HG03520 (cell line): Measurements from ENCODE around the gene TMEM213.

Experiments
- ATAC-seq: cut with Tn5 transposase; IDR thresholded peaks from one replicate; pipeline ENCODE4 v1.9.1; 2021; ENCODE audit warnings: mild to moderate bottlenecking, moderate library complexity; ENCODE audit not compliant: unreplicated experiment

TMEM213 gene

GRCh38 chr7:138872576-138872975, 74.8 kb downstream of the TMEM213 start:
- ATAC-seq, result no peak

GRCh38 chr7:138873220-138873892, 75.6 kb downstream of the TMEM213 start:
- no peak for ATAC-seq

- ATAC-seq, result no peak
Observed at GRCh38 chr7:138875794-138876193, 78.0 kb downstream of the TMEM213 start.

GRCh38 chr7:138876326-138876725, 78.5 kb downstream of the TMEM213 start:
- ATAC-seq, result no peak

GRCh38 chr7:138878051-138878450, 80.3 kb downstream of the TMEM213 start:
- no peak for ATAC-seq

GRCh38 chr7:138878856-138879255, 81.1 kb downstream of the TMEM213 start:
- ATAC-seq, result no peak

GRCh38 chr7:138879356-138879755, 81.6 kb downstream of the TMEM213 start:
- ATAC-seq, result no peak

GRCh38 chr7:138880881-138881578, 83.2 kb downstream of the TMEM213 start:
- no peak for ATAC-seq

GRCh38 chr7:138881579-138882188, 83.9 kb downstream of the TMEM213 start:
- ATAC-seq, result no peak

GRCh38 chr7:138882249-138882648, 84.5 kb downstream of the TMEM213 start:
- no peak for ATAC-seq

GRCh38 chr7:138885383-138886147, 87.8 kb downstream of the TMEM213 start:
- no peak for ATAC-seq

GRCh38 chr7:138886501-138886917, 88.7 kb downstream of the TMEM213 start:
- ATAC-seq, result peak; percentile 85

- ATAC-seq, result no peak
Observed at GRCh38 chr7:138887085-138887710, 89.4 kb downstream of the TMEM213 start.
